K562 (cell line): ENCODE measurements around the gene NR1I3. TPM values are rescaled to one million over a fixed set of nuclear protein-coding genes. Genes with fewer than 3 reads are reported as not detected.

Experiments
- BRF2 ChIP-seq: IDR thresholded peaks from 3 replicates; pipeline ENCODE4 v1.6.1; 2011; ENCODE audit warnings: borderline replicate concordance, mild to moderate bottlenecking; ENCODE audit not compliant: insufficient read length, insufficient read depth
- FOXO4 ChIP-seq: fragments of 450-650 bp; formaldehyde crosslinking; IDR thresholded peaks from 2 replicates; pipeline ENCODE4 v1.4.0; 2020; ENCODE audit warnings: mild to moderate bottlenecking, moderate library complexity
- LCOR ChIP-seq: sonication (generic); formaldehyde crosslinking; IDR thresholded peaks from 2 replicates; pipeline ENCODE4 v1.8.0; 2022; ENCODE audit warnings: mild to moderate bottlenecking, missing genetic modification reagents
- MCM7 ChIP-seq, 2 experiments: fragments of 450-650 bp; IDR thresholded peaks; 2 replicates each; pipeline ENCODE4 v1.6.1; 2016 to 2018
- MTA3 ChIP-seq: fragments of 450-650 bp; formaldehyde crosslinking; IDR thresholded peaks from 2 replicates; pipeline ENCODE4 v1.6.1; 2017; ENCODE audit warnings: mild to moderate bottlenecking, borderline replicate concordance
- NFATC3 ChIP-seq: fragments of 450-650 bp; IDR thresholded peaks from 2 replicates; pipeline ENCODE4 v1.6.1; 2017; ENCODE audit warnings: mild to moderate bottlenecking
- RCOR1 ChIP-seq, 2 experiments: IDR thresholded peaks; 2 replicates each; pipeline ENCODE4 v1.6.1; 2012; ENCODE audit warnings: low read depth in 2 of 2, low read length in 2 of 2, borderline replicate concordance in 1 of 2, improper control_type of control experiment in 1 of 2
- REST ChIP-seq, 2 experiments: fragments of 450-650 bp; formaldehyde crosslinking in 1 of 2; IDR thresholded peaks; 2 replicates each; pipeline versions ENCODE4 v1.4.0 to v1.6.1; 2014 to 2020; ENCODE audit warnings: mild to moderate bottlenecking in 2 of 2, borderline replicate concordance in 1 of 2, low read depth in 1 of 2
- STAG1 ChIP-seq: sonication (generic); formaldehyde crosslinking; IDR thresholded peaks from 2 replicates; pipeline ENCODE4 v1.5.0; 2020; ENCODE audit warnings: missing genetic modification reagents, borderline replicate concordance
- ZNF263 ChIP-seq: sonication (generic); formaldehyde crosslinking; IDR thresholded peaks from 2 replicates; pipeline ENCODE4 v1.8.0; 2022; ENCODE audit warnings: mild to moderate bottlenecking, missing genetic modification reagents, borderline replicate concordance
- polyA plus RNA-seq, 8 experiments: library from polyadenylated mRNA; depleted of rRNA in 4 of 8; stranded (reverse) in 5 of 8; unstranded in 3 of 8; fragments of >200 nt; fragmentation: Nextera tagmentation in 2 of 8; fragmentation: Illumina TruSeq in 1 of 8; extraction: Ambion mirVana in 2 of 8; extraction: Trizol in 1 of 8; gene quantifications; 2 replicates each; pipeline versions ENCODE4 v1.2.1 to v1.2.3, GENCODE V29; 2011 to 2014; ENCODE audit warnings: inconsistent platforms in 1 of 8, missing spikeins in 1 of 8
- total RNA-seq, 7 experiments: library from RNA; depleted of rRNA in 6 of 7; stranded (reverse); fragments of >200 nt in 6 of 7; fragmentation: Illumina TruSeq in 2 of 7; extraction: Trizol in 2 of 7; gene quantifications; 2 replicates each; pipeline versions ENCODE4 v1.2.1 to v1.2.3, GENCODE V29; 2011 to 2021; ENCODE audit warnings: low replicate concordance in 1 of 7

NR1I3 gene
- total and polyA plus RNA-seq, 9 of the 15 experiments (the other 6 are each of a cell fraction or from before 2014, with no cell fraction given), result 0.11 TPM; not detected in 8

GRCh38 chr1:161192476-161193465 is 45.2 kb downstream of the NR1I3 start (continued):
- TF ChIP-seq FOXO4 (CRISPR knock-in tag) (no peak), MTA3 (no peak), STAG1 (CRISPR knock-in tag) (peak; percentile 57; the same call in 1 of the 2 replicates), REST (IDR thresholded peaks at IDR 0.05; ENCODE audit: borderline replicate concordance) (peak; percentile 69; the same call in 1 of the 2 replicates), REST (CRISPR knock-in tag; IDR thresholded peaks at IDR 0.05; ENCODE audit: low read depth) (no peak), RCOR1 (IDR thresholded peaks at IDR 0.05; ENCODE audit: borderline replicate concordance in 1 of 2, low read depth in 2 of 2, low read length in 2 of 2) (peak in 1 of 2 experiments; percentile 42; a peak in 1 of 4 replicates), LCOR (CRISPR knock-in tag) (0 out of 2 replicates have a peak, but pooled peaks have one; percentile 46), NFATC3 (no peak), MCM7 (IDR thresholded peaks at IDR 0.05) (no peak), BRF2 (no peak), ZNF263 (peak; percentile 51; the same call in 1 of the 2 replicates)
